ENCODE data around the gene TLCD5.

Gene TLCD5

DNA sequence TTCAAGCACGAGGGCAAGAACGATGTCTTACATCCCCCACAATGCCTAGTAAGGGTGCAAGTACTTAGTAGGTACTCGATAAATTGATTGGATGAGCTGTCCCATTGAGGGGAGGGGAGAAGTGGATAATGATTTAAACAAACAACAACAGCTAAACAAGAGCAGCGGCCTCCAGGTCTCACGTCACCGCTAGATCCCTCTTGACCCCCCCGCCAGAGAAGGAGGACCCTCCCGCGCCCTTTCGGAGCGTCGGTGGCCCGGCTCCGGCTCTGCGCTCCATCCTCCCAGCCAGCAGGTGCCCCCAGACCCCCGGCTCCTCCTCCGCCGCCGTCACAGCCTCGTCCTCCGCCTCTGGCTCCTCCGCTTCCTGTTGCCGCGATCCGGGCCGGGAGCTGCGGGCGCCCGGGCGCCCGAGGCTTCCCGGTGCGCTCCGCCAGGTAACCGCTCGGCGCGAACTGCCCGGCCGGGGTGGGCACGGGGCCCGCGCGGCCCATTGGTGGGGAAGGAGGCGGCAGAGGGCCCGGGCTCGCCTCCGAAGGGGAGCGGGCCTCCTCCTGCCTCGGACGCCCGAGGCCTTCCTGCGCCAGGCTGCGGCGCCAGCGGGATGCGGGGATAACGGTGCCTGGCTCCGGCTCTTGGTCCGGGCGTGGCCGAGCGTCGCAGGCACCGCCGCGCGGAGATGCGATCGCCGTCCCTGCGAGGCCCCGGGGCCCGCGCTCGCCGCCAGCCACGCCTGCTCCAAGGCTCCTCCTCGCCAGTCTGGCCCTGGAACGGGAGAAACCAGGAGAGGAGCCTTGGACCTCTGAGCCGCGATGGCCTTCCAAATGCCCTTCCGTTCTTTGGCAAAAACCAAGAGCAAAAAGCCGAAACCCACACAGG, at the start of gene TLCD5:
Gene TLCD5, plus strand, starts transcription at position 368 of the 879 bp plus-strand sequence. CDS start 2,143 bp downstream, outside the sequence.
- no peak for DNase-seq

GRCh38 chr11:120279502-120279901, 45.6 kb upstream of the TLCD5 start:
- DNase-seq: no peak

DNA sequence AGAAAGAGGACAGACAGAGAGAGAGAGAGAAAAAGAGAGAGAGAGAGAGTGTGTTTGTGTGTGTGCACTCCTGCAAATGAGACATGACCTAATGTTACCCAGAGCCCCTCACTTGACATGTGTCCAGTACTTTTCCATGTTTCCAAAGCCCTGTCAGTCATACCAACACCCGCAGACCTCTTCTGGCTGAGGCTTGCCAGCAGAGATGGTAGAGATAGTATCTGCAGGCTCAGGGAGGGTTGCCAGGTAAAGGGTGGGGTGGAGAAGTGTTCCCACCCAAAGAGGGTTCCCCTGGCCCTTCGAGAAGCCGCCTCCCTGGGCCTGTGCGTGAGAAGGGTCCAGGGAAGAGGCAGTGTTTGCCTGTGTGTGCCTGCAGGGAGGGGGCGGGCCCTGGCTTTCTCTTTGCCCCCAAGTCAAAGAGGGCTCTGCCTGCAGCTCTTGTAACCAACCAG, 44.5 kb upstream of the TLCD5 start:
- DNase-seq: no peak

GRCh38 chr11:120281143-120281795, 43.8 kb upstream of the TLCD5 start:
- DNase-seq: no peak

DNA sequence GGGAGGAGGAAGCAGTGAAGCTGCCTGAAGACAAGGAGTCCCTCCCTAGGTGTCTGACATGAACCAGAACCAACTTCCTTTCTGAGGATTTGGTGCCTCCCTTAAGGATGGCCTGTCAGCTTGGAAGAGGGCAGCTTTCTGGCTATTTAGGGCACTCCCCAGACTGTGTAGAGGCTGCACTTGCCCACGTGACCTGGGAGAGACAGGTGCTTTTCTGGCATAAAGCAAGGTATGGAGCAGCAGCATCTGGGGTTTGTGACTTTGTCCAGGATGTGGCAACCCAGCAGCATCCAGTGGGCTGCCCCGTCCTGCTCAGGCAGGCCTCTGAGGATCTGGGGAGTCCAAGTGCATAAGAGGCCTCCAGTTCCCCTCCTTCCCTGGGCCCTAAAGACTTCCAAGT, 42.0 kb upstream of the TLCD5 start:
- no peak for DNase-seq

DNA sequence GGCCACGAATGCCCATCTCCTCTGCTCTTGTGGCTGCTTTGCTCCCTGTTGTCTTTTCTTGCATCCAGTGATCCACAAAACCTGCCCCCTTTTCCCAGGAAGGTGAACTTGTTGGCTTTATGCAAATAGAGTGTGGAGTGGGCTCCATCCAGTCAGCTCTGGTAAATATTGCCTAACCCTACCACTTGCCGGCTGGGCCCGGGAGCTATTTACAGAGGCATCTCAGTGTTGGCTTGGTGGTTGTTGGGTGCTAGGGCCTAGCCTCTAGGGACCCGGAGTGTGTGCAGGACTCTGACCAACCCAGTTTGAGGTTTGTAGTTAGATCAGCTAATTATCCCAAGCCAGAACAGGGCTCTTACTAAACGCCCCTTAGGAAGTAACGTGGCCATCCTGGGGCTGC, 40.8 kb upstream of the TLCD5 start:
- no peak for DNase-seq

- no peak for DNase-seq
These were observed 39.8 kb upstream of the TLCD5 start for GRCh38 chr11:120285256-120285655.

DNA sequence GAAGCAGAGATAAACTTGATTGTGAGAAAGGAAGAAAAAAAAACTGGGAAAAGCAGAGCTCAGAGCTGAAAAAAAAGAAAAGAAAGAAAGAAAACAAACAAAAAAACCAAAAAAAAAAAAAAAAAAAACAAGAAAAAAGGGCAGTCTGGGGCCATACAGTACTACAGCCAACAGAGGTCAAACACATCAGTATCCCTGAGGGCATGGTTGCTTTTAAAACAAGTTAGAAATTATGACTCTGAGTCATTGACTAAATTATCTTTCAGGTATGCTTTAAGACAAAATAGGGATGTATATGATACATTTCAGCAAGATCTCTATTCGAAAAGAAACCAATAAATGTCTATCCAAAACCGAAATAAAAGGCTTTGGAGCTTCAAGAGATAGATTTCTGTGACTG, 37.1 kb upstream of the TLCD5 start:
- no peak for DNase-seq

GRCh38 chr11:120289426-120289825, 35.7 kb upstream of the TLCD5 start:
- DNase-seq: no peak

GRCh38 chr11:120290956-120291355, 34.1 kb upstream of the TLCD5 start:
- no peak for DNase-seq

GRCh38 chr11:120293038-120293800, 31.9 kb upstream of the TLCD5 start:
- no peak for DNase-seq

- no peak for DNase-seq
These were observed 31.0 kb upstream of the TLCD5 start for GRCh38 chr11:120294096-120294495.

DNA sequence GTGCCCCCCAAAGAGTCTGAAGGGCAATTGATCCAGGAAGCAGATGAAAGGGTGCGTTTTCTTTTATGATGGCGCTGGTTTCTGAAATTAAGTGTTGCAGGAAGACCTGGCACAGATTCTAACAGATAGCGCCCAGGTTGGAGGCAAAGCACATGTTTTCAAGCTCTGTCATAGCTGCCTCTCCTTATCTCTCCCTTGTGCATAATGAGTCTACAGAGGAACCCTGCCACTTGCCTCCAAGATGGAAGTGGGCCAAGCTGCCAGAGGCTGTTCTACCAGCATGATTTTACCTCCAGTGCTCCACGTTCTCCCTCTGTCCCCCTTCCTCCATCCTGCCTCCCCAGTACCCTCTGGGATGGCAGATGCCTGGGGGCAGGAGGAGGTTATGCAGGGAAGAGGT, 30.0 kb upstream of the TLCD5 start:
- no peak for DNase-seq

DNA sequence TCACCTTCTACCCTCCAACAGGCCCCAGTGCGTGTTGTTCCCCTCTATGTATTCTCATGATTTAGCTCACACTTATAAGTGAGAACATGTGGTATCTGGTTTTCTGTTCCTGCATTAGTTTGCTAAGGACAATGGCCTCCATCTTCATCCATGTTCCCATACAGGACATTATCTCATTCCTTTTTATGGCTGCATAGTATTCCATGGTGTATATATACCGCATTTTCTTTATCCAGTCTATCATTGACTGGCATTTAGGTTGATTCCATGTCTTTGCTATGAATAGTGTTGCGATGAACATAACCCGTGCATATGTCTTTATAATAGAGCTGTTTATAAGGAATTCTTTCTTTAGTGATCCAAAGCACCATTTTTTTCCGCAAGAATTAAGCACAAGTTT, 28.5 kb upstream of the TLCD5 start:
- no peak for DNase-seq

- DNase-seq: no peak
These were observed 26.6 kb upstream of the TLCD5 start for GRCh38 chr11:120298461-120298860.

- no peak for DNase-seq
These were observed 22.9 kb upstream of the TLCD5 start for GRCh38 chr11:120302001-120302805.

DNA sequence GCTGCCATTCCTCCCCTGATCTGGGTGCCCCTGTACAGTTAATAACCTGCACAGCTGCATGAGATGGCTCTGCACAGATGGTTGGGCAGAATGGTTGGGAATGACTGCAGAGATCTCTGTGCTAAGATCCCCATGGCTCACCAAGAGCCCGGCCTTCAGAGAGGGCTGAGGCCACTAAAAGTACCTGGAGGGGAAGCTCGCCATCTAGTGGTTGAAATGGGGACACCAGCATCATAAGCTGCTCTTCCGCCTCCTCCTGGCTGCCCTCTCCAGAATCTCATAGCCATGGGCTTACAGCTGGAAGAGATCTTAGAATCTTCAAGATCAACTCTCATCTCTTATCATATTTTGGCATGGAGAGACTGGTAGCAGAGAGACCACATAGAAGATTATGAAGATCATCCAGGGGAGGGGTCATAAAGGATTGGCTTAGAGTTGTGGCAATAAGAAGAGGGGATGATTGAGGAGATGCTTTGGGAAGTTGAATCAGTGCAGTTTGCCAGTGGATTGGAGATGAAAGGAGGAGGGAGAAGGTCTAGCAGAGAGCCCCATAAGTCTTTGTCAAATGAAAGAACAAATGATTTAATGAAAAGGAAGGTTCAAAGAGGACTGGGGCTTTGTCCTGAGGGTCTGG, 22.0 kb upstream of the TLCD5 start:
- peak; percentile 58 for DNase-seq

DNA sequence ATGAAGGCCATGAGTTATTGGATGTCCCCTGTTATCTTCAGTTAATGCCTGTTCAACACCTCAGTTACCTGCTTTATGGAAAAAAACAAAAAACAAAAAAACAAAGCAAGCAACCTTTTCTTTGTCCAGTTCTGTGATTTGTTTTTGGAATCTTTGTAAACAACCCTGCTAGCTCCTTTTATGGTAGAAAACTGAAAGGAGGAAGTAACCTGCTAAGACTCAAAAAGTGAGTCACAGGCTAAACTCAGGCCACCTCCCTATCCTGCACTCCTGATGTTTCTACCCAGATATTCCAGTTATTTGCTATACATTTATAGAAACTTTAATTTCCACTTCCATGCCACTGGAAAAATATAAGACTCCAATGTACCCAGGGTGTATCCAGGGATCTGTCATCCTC, 20.6 kb upstream of the TLCD5 start:
- no peak for DNase-seq

DNA sequence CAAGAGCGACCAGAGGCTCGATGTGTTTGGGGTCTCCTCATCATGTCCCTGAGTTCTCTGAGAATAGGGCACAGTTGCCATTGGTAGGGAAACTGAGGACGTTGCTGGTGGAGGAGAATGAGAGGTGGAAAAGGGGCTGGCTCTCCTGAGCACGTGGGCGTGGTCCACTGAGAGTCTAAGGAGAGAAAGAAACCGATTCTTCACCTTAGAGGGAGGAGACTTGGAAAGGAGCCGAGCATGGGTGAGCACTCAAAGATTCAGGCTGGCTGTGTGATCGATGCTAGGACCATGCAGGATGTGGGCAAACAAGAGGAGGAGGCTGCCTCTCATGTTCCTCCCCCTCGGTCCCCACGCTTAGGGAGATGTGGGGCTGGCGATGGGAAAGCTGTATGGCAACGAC, 19.8 kb upstream of the TLCD5 start:
- DNase-seq: no peak

DNA sequence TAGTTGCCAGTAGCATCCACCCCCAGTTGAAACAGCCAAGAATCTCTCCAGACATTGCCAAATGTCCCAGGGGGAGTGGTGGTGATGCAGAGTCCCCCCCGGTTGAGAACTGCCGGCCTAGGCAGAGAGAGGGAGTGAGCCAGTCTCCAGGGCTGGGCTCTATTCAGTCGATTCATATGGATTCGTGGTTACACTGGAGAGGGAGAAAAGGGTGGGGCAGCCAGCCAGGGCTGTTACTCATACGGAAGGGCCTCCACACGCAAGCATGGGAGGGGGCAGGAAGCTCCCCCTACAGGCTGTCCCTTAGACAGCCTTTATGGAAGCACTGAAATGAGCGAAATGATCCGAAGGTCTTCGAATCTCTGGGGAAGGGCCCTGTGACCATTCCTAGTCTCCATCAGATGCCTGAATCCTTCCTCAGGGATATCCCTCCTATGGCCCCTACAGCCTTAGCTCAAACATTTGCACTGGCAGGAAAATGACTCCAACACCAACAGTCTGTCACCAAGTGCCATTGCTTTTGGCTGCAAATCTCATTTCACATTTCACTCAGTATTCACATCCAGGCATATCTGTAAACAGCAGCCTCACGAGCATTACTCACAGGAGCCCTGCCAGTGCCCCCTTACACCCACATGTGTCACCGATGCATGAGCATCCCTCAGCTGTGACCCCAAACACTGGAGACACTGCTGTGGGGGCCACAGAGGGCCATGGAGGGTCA, 18.4 kb upstream of the TLCD5 start:
- no peak for DNase-seq

DNA sequence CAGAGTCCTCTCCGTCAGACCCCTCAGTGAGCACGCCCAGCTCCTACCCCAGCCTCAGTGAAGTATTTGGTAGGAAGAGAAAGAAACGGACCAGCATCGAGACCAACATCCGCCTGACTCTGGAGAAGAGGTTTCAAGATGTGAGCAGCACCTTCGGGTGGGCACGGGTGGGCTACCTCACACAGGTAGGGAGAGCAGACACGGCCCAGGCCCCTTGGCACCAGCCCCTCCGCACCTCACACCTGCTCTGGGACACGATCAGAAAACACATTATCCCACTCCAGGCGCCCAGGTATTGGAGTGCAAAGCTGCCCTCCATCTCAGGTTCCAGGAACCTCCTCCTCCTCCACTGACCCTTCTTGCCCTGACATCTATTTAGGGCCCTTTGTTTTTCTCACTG, 17.6 kb upstream of the TLCD5 start:
- no peak for DNase-seq

GRCh38 chr11:120308081-120308480, 17.0 kb upstream of the TLCD5 start:
- no peak for DNase-seq
